SK-N-SH (cell line): ENCODE data around the gene ST7L. TPM values are rescaled to one million over a fixed set of nuclear protein-coding genes. Genes with fewer than 3 reads are reported as not detected.

Experiments
- CTCF ChIA-PET: fragments of 300-600, 350-600 bp; formaldehyde crosslinking; extraction: SDS; loops from one replicate; lab custom pipeline; 2021; lab: Yijun Ruan, JAX
- POLR2A ChIA-PET: fragments of 350-600 bp; sonication (Branson Sonifier 250); formaldehyde crosslinking; extraction: SDS; loops from one replicate; lab custom pipeline; 2020; ENCODE audit warnings: antibody characterized with exemption, inconsistent platforms; lab: Yijun Ruan, JAX
- DNase-seq: peaks from one replicate; pipeline ENCODE4 v3.0.0; 2012
- H2AFZ ChIP-seq: fragments of 200-600 bp; sonication (generic); 2 replicates; pipeline ENCODE4 v1.8.1; 2016; ENCODE audit warnings: antibody characterized with exemption, mild to moderate bottlenecking, low read depth
- H3F3A ChIP-seq: fragments of 200-600 bp; sonication (generic); replicated peaks from 2 replicates; pipeline ENCODE3; 2016; ENCODE audit warnings: antibody characterized with exemption, mild to moderate bottlenecking; ENCODE audit not compliant: insufficient read depth
- H3K27ac ChIP-seq, 2 experiments: fragments of 200-500 bp in 1 of 2; fragments of 200-600 bp in 1 of 2; sonication (Bioruptor generic) in 1 of 2; sonication (generic), shearing (Covaris generic) in 1 of 2; 2 replicates each; pipeline versions ENCODE4 v1.5.1 to v1.6.1; 2014 to 2016; ENCODE audit warnings: low read depth in 2 of 2, inconsistent platforms in 1 of 2, low read length in 1 of 2, mild to moderate bottlenecking in 1 of 2, mixed read lengths in 1 of 2
- H3K27me3 ChIP-seq: fragments of 200-600 bp; sonication (generic), shearing (Covaris generic); 2 replicates; pipeline ENCODE4 v1.6.1; 2016; ENCODE audit warnings: mixed run types; ENCODE audit not compliant: insufficient read depth
- H3K36me3 ChIP-seq, 2 experiments: fragments of 200-500 bp in 1 of 2; fragments of 200-600 bp in 1 of 2; sonication (Bioruptor generic) in 1 of 2; sonication (generic) in 1 of 2; replicated peaks in 1 of 2; 2 replicates each; pipeline versions ENCODE3 to v1.5.1; 2014 to 2016; ENCODE audit warnings: low read length in 1 of 2, mild to moderate bottlenecking in 1 of 2; ENCODE audit not compliant: insufficient read depth in 2 of 2, control insufficient read depth in 1 of 2
- H3K4me1 ChIP-seq, 2 experiments: fragments of 200-500 bp in 1 of 2; fragments of 200-600 bp in 1 of 2; sonication (Bioruptor generic) in 1 of 2; sonication (generic), shearing (Covaris generic) in 1 of 2; 2 replicates each; pipeline versions ENCODE4 v1.5.1 to v1.6.1; 2014 to 2016; ENCODE audit warnings: low read depth in 1 of 2, low read length in 1 of 2, mixed run types in 1 of 2; ENCODE audit not compliant: insufficient read depth in 2 of 2, control insufficient read depth in 1 of 2
- H3K4me2 ChIP-seq: fragments of 200-600 bp; sonication (generic), shearing (Covaris generic); 2 replicates; pipeline ENCODE4 v1.6.1; 2017; ENCODE audit warnings: mixed run types
- H3K4me3 ChIP-seq, 2 experiments: fragments of 200-500 bp in 1 of 2; fragments of 200-600 bp in 1 of 2; sonication (Bioruptor generic) in 1 of 2; sonication (generic), shearing (Covaris generic) in 1 of 2; 2 replicates each; pipeline versions ENCODE4 v1.5.1 to v1.8.1; 2014 to 2016; ENCODE audit warnings: low read depth in 2 of 2, inconsistent platforms in 1 of 2, low read length in 1 of 2, mild to moderate bottlenecking in 1 of 2, mixed read lengths in 1 of 2, moderate library complexity in 1 of 2
- H3K79me2 ChIP-seq: fragments of 200-600 bp; sonication (generic); 2 replicates; pipeline ENCODE4 v1.8.1; 2017; ENCODE audit warnings: mild to moderate bottlenecking; ENCODE audit not compliant: insufficient read depth
- H3K9ac ChIP-seq: fragments of 200-600 bp; sonication (generic); 2 replicates; pipeline ENCODE4 v1.6.1; 2017; ENCODE audit warnings: mixed run types
- H3K9me2 ChIP-seq: fragments of 200-600 bp; sonication (generic); 2 replicates; pipeline ENCODE4 v1.6.1; 2017; ENCODE audit warnings: mixed run types
- H3K9me3 ChIP-seq: fragments of 200-600 bp; sonication (generic); 2 replicates; pipeline ENCODE4 v1.6.1; 2017; ENCODE audit warnings: mixed run types, mild to moderate bottlenecking, moderate library complexity
- H4K20me1 ChIP-seq: fragments of 200-600 bp; sonication (generic); 2 replicates; pipeline ENCODE4 v1.6.1; 2017; ENCODE audit warnings: mild to moderate bottlenecking, mixed run types; ENCODE audit not compliant: insufficient read depth
- CTCF ChIP-seq: fragments of 200-600 bp; sonication (generic); IDR thresholded peaks from 2 replicates; pipeline ENCODE4 v1.6.1; 2017; ENCODE audit warnings: antibody characterized with exemption, mild to moderate bottlenecking, moderate library complexity
- EP300 ChIP-seq, 2 experiments: IDR thresholded peaks; 2 replicates each; pipeline versions ENCODE4 v1.4.0 to v1.6.1; 2012; ENCODE audit warnings: borderline replicate concordance in 1 of 2, low read depth in 1 of 2, low read length in 1 of 2
- FOSL2 ChIP-seq: IDR thresholded peaks from 2 replicates; pipeline ENCODE4 v1.4.0; 2012; ENCODE audit warnings: low read depth, mild to moderate bottlenecking, moderate library complexity, borderline replicate concordance
- FOXM1 ChIP-seq: IDR thresholded peaks from 2 replicates; pipeline ENCODE4 v1.4.0; 2012; ENCODE audit warnings: low read depth, mild to moderate bottlenecking
- GABPA ChIP-seq: IDR thresholded peaks from 2 replicates; pipeline ENCODE4 v1.4.0; 2012; ENCODE audit warnings: low read depth, mild to moderate bottlenecking
- GATA2 ChIP-seq: sonication (generic); formaldehyde crosslinking; IDR thresholded peaks from 2 replicates; pipeline ENCODE4 v1.5.0; 2020; ENCODE audit warnings: mild to moderate bottlenecking, missing genetic modification reagents
- JUND ChIP-seq: IDR thresholded peaks from 2 replicates; pipeline ENCODE4 v1.4.0; 2012
- MEF2A ChIP-seq: IDR thresholded peaks from 2 replicates; pipeline ENCODE4 v1.4.0; 2012; ENCODE audit warnings: low read depth, borderline replicate concordance
- NFIC ChIP-seq: IDR thresholded peaks from 2 replicates; pipeline ENCODE4 v1.4.0; 2012; ENCODE audit warnings: borderline replicate concordance
- NRF1 ChIP-seq: IDR thresholded peaks from 2 replicates; pipeline ENCODE4 v1.6.1; 2012; ENCODE audit warnings: low read depth, mild to moderate bottlenecking, low read length
- PBX3 ChIP-seq: IDR thresholded peaks from 2 replicates; pipeline ENCODE4; 2012
- POLR2AphosphoS5 ChIP-seq: IDR thresholded peaks from 2 replicates; pipeline ENCODE4 v1.6.1; 2012; ENCODE audit warnings: low read depth, low read length
- RAD21 ChIP-seq: IDR thresholded peaks from 2 replicates; pipeline ENCODE4 v1.6.1; 2012; ENCODE audit warnings: mild to moderate bottlenecking, low read length
- REST ChIP-seq: IDR thresholded peaks from 2 replicates; pipeline ENCODE4 v1.6.1; 2012; ENCODE audit warnings: mild to moderate bottlenecking, low read depth, low read length, moderate library complexity
- RXRA ChIP-seq: IDR thresholded peaks from 2 replicates; pipeline ENCODE4 v1.4.0; 2012; ENCODE audit warnings: low read depth, mild to moderate bottlenecking, borderline replicate concordance
- SMC3 ChIP-seq: IDR thresholded peaks from 2 replicates; pipeline ENCODE4 v1.6.1; 2012; ENCODE audit warnings: low read depth, low read length, improper control_type of control experiment
- TCF12 ChIP-seq: IDR thresholded peaks from 2 replicates; pipeline ENCODE4 v1.4.0; 2012
- USF2 ChIP-seq: fragments of 150-350 bp; IDR thresholded peaks from 2 replicates; pipeline ENCODE4 v1.6.1; 2017; ENCODE audit warnings: antibody characterized with exemption, low read length, low read depth, borderline replicate concordance
- YY1 ChIP-seq: IDR thresholded peaks from 2 replicates; pipeline ENCODE4 v1.4.0; 2012; ENCODE audit warnings: low read depth, mild to moderate bottlenecking
- WGBS: methylation state at CpG from one replicate; pipeline ENCODE4 v1.1.6; 2017; ENCODE audit warnings: low lambda C conversion rate; 5-methylcytosine and 5-hydroxymethylcytosine counted together
- polyA plus RNA-seq, 3 experiments: library from polyadenylated mRNA; depleted of rRNA; stranded (reverse); fragments of >200 nt; gene quantifications; 2 replicates each; pipeline ENCODE4 v1.2.3, GENCODE V29; 2012

ST7L gene
- polyA plus RNA-seq, 1 of the 3 experiments (the other 2 are of a cell fraction): 17.9 TPM

DNA sequence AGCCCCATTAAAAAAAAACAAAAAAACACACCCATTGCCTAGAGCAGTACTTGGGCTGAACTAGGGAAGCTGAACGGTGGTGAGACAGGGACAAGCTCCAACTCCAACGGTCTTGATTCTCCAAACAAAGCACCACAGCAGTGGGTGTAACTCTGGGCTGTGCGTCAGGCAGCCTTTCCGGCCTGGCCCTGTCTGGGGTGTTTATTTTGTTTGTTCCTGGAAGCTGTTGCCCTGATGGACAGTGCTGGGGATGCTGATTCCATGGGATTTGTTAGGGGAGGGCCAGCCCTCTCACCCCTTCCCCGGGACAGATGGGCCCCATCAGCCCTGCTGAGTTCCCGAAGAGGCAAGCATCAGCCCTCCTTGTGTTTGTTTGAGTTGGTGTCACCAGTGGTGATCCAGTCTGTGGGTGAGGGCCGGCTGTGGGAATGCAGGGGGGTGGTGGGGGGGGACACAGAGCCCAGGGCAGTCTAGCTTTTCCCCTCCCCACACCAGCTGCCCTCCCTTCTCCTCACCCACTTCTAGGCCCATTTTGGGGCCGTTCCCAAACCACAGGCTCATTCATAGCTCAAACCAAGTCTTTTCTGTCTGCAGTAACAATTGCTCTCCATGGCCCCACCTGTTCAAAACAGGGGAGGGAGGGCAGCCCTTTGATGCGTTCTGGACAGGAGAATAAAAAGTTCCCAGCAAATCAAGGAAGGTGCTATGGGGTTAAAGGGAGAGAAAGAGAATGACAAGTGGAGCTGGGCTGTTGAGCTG lies 105.7 kb downstream of the ST7L start:
- no peak overlapping the region for H2AFZ ChIP-seq
- H4K20me1 ChIP-seq: no peaks in the 10 kb centered on the region
- H3K9me3 ChIP-seq: no peaks in the 10 kb centered on the region
- H3K9me2 ChIP-seq: no peaks in the 10 kb centered on the region
- H3K36me3 ChIP-seq: no peaks in the 10 kb centered on the region
- ChIA-PET POLR2A (interaction anchor here (0.6 kb wide), 1 partner anchor 124 kb away, joined by 5 read pairs; no protein-coding TSS in a partner anchor), CTCF (interaction anchor here (0.7 to 2.5 kb wide), 4 partner anchors 11 to 194 kb away, joined by 3 to 12 read pairs (median 3); partner anchors contain the start of gene RHOC)
- H3K4me1 ChIP-seq: peaks cover 0 to 3% of the 10 kb centered on the region in 2 experiments; a peak in 1 of 4 replicates
- H3K79me2 ChIP-seq: no peaks in the 10 kb centered on the region
- TF ChIP-seq YY1 (no peak), EP300 (IDR thresholded peaks at IDR 0.05; ENCODE audit: borderline replicate concordance in 1 of 2, low read depth in 1 of 2, low read length in 1 of 2) (no peak), PBX3 (no peak), USF2 (no peak), FOSL2 (no peak), JUND (no peak), POLR2AphosphoS5 (no peak), REST (no peak), NFIC (no peak), TCF12 (no peak), RXRA (no peak), GABPA (no peak), SMC3 (no peak), NRF1 (no peak), GATA2 (CRISPR knock-in tag) (no peak), MEF2A (no peak), CTCF (no peak), FOXM1 (no peak), RAD21 (no peak)
- no peak overlapping the region for H3K4me3 ChIP-seq
- 83% methylated on average over 4 of the region's 9 CpGs for WGBS
- no peak overlapping the region for H3K4me2 ChIP-seq
- no peak overlapping the region for H3K9ac ChIP-seq
- no peak for DNase-seq
- no peaks in the 10 kb centered on the region for H3F3A ChIP-seq
- H3K27me3 ChIP-seq: no peaks in the 10 kb centered on the region
- H3K27ac ChIP-seq: no peak overlapping the region
